ENCODE results near the gene TYRO3.

Gene TYRO3

DNA sequence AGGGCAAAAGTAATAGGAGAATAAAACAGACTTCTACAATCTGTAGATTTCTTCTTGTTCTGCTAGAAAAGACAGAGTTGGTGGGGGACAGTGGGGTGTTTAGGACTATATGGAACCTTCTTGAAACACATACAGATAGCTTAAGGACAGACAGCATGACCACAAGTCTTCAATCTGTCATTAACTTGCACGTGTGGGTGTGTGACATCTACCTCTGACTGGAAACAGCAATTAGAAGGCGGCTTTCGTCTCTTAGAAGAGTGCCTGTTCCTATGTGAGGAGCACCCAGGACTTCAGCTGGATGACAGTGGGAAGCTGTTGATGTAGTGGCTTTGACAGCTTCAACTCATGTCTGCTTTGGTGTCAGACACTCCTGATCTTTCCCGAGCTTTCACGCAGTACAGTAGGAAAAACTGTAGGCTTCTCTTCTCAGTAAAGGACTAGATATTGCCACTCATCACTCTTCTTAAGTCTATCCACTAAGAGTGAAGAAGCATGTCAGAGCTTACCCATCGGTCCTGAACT, 44.5 kb downstream of the TYRO3 start:
- Histone ChIP-seq H3K27ac (ENCODE audit: low read depth, low read length) (no peak overlapping the region), H3K9ac (ENCODE audit: low read depth in 1 of 2, low read length in 2 of 2) (no peak overlapping the region), H3K4me1 (ENCODE audit: control insufficient read depth in 1 of 2, insufficient read depth in 2 of 2, low read length in 2 of 2) (peaks cover 5 to 6% of the 10 kb centered on the region in 2 donors), H3K4me3 (ENCODE audit: low read depth in 1 of 2, low read length in 2 of 2) (no peak overlapping the region), H3K27me3 (ENCODE audit: control insufficient read depth in 1 of 2, insufficient read depth in 2 of 2, low read length in 2 of 2) (no peaks in the 10 kb centered on the region), H3K36me3 (ENCODE audit: control insufficient read depth in 1 of 2, insufficient read depth in 2 of 2, low read length in 2 of 2) (no peaks in the 10 kb centered on the region), H3K9me3 (ENCODE audit: control insufficient read depth in 1 of 2, low read length in 2 of 2) (no peaks in the 10 kb centered on the region)

DNA sequence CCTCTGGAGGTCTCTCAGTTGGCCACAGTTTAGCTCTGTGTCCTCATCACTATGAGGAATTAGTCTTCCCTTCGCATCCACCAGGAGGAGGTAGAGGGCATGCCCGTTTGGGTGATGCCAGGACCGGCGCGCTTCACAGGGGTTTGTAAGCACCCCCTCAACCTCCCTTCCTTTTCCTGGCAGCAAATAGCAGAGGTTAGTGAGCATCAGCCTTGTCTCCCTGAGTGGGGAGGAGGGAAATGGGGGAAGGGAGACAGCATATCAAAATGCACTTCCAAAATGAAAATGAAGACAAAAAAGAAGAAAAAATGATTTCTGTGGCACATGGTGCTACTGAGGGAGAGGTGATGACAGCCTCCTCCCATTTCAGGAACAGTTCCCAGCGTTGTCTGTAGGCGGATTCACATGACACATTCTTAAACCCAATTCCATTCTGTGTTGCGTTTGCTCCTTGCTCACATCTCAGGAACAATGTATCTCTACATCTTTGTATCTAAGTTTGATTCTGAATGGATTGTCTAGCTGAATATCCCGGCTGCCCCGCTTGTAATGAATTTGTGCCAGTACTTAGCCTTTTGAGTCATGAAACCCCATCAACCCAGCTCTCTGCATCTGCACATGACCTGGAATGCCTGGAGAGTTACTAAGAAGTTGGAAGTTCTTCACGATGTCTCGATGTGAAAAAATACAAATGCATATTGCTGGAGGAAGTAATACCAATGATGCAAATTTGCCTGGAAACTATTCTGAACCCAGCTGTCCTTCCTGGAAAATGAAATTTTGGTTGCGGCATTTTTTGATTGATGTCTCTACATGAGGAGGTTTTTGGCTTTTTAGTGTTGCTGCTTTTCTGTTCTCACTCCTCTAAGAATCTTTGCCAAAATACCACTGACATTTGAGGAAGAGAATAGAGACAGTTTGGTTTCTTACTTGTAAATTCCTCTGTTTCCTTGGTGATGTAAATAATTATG, 45.2 kb downstream of the TYRO3 start:
- Histone ChIP-seq H3K4me1 (ENCODE audit: control insufficient read depth in 1 of 2, insufficient read depth in 2 of 2, low read length in 2 of 2) (peaks cover 5 to 6% of the 10 kb centered on the region in 2 donors), H3K9ac (ENCODE audit: low read depth in 1 of 2, low read length in 2 of 2) (no peak overlapping the region), H3K36me3 (ENCODE audit: control insufficient read depth in 1 of 2, insufficient read depth in 2 of 2, low read length in 2 of 2) (no peaks in the 10 kb centered on the region), H3K9me3 (ENCODE audit: control insufficient read depth in 1 of 2, low read length in 2 of 2) (no peaks in the 10 kb centered on the region), H3K27me3 (ENCODE audit: control insufficient read depth in 1 of 2, insufficient read depth in 2 of 2, low read length in 2 of 2) (no peaks in the 10 kb centered on the region), H3K27ac (ENCODE audit: low read depth, low read length) (no peak overlapping the region), H3K4me3 (ENCODE audit: low read depth in 1 of 2, low read length in 2 of 2) (peak overlapping the region; percentile 47 to 48)

DNA sequence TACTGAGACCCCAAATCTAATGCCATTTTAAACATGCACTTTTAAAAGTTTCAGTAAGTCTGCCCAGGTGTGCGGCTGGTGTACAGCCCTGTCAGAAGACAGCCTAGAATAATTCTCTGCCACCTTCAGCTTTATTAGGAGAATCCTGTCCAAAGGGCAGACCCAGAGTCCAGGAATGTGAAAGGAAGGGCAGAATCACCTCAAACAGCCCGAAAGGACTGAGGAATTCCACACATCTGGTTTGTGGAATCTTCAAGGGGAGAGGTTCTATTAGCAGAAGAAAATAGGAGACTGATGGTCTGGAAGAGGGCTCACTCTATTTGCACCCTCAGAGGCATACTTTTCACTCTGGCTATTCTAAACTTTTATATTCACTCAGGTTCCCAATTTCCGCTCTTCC, 46.6 kb downstream of the TYRO3 start:
- no peaks in the 10 kb centered on the region for H3K27me3 ChIP-seq (ENCODE audit: control insufficient read depth in 1 of 2, insufficient read depth in 2 of 2, low read length in 2 of 2)
- H3K9me3 ChIP-seq (ENCODE audit: control insufficient read depth in 1 of 2, low read length in 2 of 2), result no peaks in the 10 kb centered on the region
- H3K4me3 ChIP-seq (ENCODE audit: low read depth in 1 of 2, low read length in 2 of 2), result no peak overlapping the region
- H3K27ac ChIP-seq (ENCODE audit: low read depth, low read length), result no peak overlapping the region
- H3K36me3 ChIP-seq (ENCODE audit: control insufficient read depth in 1 of 2, insufficient read depth in 2 of 2, low read length in 2 of 2), result no peaks in the 10 kb centered on the region
- H3K9ac ChIP-seq (ENCODE audit: low read depth in 1 of 2, low read length in 2 of 2), result no peak overlapping the region
- peaks cover 5 to 6% of the 10 kb centered on the region in 2 donors for H3K4me1 ChIP-seq (ENCODE audit: control insufficient read depth in 1 of 2, insufficient read depth in 2 of 2, low read length in 2 of 2)

DNA sequence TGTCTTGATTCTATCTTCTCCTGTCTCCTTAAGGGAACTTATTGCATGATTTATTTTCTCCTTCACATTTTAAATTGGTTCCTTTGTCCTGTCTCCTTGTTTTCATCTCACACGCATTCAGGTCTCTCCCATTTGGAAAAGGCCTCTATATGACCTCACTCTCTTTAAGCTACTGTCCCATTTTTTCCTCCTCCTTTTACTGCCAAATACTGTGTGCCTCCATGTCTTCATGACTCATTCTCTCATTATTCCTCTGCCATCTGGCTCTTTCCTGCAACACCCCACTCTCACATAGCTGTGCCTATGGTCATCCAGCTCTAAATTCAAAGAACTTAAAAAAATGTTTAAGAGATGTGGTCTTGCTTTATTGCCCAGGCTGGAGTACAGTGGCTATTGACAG, 48.0 kb downstream of the TYRO3 start:
- no peak overlapping the region for H3K4me3 ChIP-seq (ENCODE audit: low read depth in 1 of 2, low read length in 2 of 2)
- H3K27me3 ChIP-seq (ENCODE audit: control insufficient read depth in 1 of 2, insufficient read depth in 2 of 2, low read length in 2 of 2), result no peaks in the 10 kb centered on the region
- H3K27ac ChIP-seq (ENCODE audit: low read depth, low read length), result no peak overlapping the region
- H3K9ac ChIP-seq (ENCODE audit: low read depth in 1 of 2, low read length in 2 of 2), result no peak overlapping the region
- H3K9me3 ChIP-seq (ENCODE audit: control insufficient read depth in 1 of 2, low read length in 2 of 2), result no peaks in the 10 kb centered on the region
- H3K4me1 ChIP-seq (ENCODE audit: control insufficient read depth in 1 of 2, insufficient read depth in 2 of 2, low read length in 2 of 2), result peaks cover 5 to 6% of the 10 kb centered on the region in 2 donors
- H3K36me3 ChIP-seq (ENCODE audit: control insufficient read depth in 1 of 2, insufficient read depth in 2 of 2, low read length in 2 of 2), result no peaks in the 10 kb centered on the region

DNA sequence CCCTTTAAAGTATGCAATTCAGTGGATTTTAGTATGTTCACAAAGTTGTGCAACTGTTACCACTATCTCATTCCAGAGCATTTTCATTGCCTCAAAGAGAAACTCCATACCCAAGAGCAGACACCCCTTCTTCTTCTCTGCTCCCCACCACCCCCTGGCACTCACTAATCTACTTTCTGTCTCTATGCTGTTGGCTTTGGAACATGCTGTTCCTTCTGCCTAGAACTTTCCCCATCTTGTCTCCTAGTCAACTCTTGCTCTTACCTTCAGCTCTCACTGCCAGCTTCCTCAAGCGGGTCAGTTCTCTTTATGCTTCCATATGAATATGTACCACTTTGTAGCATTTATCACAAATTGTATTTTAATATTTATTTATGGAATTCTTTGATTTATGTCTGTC, 50.1 kb downstream of the TYRO3 start:
- Histone ChIP-seq H3K4me3 (ENCODE audit: low read depth in 1 of 2, low read length in 2 of 2) (no peak overlapping the region), H3K9ac (ENCODE audit: low read depth in 1 of 2, low read length in 2 of 2) (no peak overlapping the region), H3K4me1 (ENCODE audit: control insufficient read depth in 1 of 2, insufficient read depth in 2 of 2, low read length in 2 of 2) (peaks cover 2 to 4% of the 10 kb centered on the region in 2 donors), H3K9me3 (ENCODE audit: control insufficient read depth in 1 of 2, low read length in 2 of 2) (no peaks in the 10 kb centered on the region), H3K27ac (ENCODE audit: low read depth, low read length) (no peak overlapping the region), H3K36me3 (ENCODE audit: control insufficient read depth in 1 of 2, insufficient read depth in 2 of 2, low read length in 2 of 2) (no peaks in the 10 kb centered on the region), H3K27me3 (ENCODE audit: control insufficient read depth in 1 of 2, insufficient read depth in 2 of 2, low read length in 2 of 2) (no peaks in the 10 kb centered on the region)

DNA sequence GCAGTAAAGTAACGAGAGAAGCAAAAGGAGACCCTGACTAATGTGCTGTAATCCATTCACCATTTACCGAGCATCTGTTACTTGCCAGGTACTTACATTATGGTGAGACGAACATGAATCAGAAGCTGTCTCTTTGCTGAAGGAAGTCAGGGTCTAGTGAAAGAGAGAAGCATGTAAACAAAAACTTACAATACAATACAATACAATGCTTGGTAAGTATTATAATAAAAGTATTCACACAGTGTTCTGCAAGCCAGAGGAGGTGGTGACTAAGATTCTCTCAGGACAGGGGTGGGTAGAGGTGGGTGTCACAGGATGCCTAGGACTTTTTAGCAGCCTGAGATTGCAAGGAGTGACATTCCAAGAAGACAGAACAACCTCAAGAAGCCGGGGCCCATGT, 51.0 kb downstream of the TYRO3 start:
- Histone ChIP-seq H3K36me3 (ENCODE audit: control insufficient read depth in 1 of 2, insufficient read depth in 2 of 2, low read length in 2 of 2) (no peaks in the 10 kb centered on the region), H3K27me3 (ENCODE audit: control insufficient read depth in 1 of 2, insufficient read depth in 2 of 2, low read length in 2 of 2) (no peaks in the 10 kb centered on the region), H3K4me1 (ENCODE audit: control insufficient read depth in 1 of 2, insufficient read depth in 2 of 2, low read length in 2 of 2) (no peaks in the 10 kb centered on the region), H3K4me3 (ENCODE audit: low read depth in 1 of 2, low read length in 2 of 2) (no peak overlapping the region), H3K9me3 (ENCODE audit: control insufficient read depth in 1 of 2, low read length in 2 of 2) (no peaks in the 10 kb centered on the region), H3K9ac (ENCODE audit: low read depth in 1 of 2, low read length in 2 of 2) (no peak overlapping the region), H3K27ac (ENCODE audit: low read depth, low read length) (no peak overlapping the region)

DNA sequence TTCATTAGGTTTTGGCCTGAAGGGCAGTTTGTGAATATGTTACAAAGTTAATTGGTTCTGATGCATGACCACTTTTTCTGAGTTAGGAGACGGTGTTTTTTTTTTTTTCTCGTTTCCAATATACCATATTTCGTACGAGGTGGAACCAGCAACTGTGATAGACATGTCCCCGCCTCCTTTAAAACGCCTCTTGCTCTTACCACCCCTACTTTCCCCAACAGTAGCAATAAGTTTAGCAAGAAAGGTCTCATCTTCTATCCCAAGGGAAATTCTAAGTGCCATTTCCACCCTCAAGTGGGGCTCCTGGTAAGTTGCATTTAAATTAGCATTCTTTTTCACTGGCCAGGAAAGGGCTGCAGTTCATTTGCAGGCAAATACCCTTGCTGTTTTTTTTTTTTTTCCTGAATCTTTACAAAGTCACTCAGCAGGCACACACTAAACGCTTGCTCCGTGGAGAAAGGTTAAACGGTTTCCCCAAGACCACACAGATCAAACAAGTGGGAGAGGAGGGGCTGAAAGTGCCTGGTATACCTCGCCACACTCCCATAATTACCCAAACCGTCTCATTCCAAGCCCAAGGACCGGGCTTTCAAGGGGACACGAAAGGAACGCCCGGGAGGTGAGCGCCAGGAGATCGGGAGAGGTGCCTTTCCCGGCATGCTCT, 61.7 kb downstream of the TYRO3 start:
- Histone ChIP-seq H3K27me3 (ENCODE audit: control insufficient read depth in 1 of 2, insufficient read depth in 2 of 2, low read length in 2 of 2) (no peaks in the 10 kb centered on the region), H3K36me3 (ENCODE audit: control insufficient read depth in 1 of 2, insufficient read depth in 2 of 2, low read length in 2 of 2) (no peaks in the 10 kb centered on the region), H3K4me3 (ENCODE audit: low read depth in 1 of 2, low read length in 2 of 2) (peak overlapping the region; percentile 81 to 84), H3K9me3 (ENCODE audit: control insufficient read depth in 1 of 2, low read length in 2 of 2) (peaks cover 0 to 2% of the 10 kb centered on the region in 2 donors), H3K4me1 (ENCODE audit: control insufficient read depth in 1 of 2, insufficient read depth in 2 of 2, low read length in 2 of 2) (peaks cover 8 to 12% of the 10 kb centered on the region in 2 donors), H3K27ac (ENCODE audit: low read depth, low read length) (peak overlapping the region; percentile 36), H3K9ac (ENCODE audit: low read depth in 1 of 2, low read length in 2 of 2) (peak overlapping the region; percentile 48 to 63)

DNA sequence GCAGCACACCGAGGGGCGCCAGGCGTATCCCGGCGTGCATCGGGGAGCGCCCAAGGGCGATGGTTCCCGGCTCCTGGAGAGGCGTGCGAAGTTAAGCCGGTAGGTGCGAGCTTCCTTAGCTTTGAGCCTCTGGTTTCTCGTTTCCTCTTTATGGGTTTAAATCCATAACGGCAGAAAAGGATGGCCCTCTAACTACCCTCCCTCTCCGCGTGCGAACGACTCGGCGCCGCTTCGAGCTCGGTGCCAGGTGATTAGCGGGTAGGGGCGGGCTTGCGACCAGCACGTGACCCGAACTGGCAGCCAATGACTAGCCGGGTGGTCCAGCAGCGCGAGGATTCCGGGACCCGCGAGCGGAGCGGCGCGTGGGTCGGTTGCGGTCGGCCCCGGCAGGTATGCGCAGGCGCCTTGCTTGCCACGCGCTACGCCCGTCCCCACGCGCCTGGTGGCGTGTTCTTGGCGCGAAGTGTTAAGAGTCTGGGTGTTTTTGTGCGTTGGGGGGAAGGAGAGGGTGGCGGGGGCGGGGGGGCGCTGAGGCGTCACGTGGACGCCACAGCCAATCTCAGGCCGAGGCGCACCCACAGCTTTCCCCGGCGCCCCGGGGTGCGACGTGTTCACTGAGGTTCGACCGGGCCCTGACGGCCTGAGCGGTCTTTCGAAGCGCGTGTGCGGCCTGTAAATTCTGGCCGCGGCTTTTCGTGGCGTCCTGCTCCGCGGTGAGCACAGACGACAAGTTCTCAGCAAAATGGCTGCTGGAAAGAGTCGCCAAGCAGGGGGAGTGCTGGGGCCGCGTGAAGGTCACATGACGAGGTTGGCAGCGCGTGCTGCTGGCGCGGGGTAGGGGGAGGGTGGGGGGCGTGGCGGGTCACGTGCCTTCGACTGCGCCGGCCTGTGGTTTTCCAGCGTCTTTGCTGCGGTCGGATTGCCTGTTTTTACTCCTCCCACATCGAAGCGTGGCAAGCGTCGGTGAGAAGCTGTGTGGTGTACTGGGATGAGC, 62.5 kb downstream of the TYRO3 start:
- Histone ChIP-seq H3K4me1 (ENCODE audit: control insufficient read depth in 1 of 2, insufficient read depth in 2 of 2, low read length in 2 of 2) (peaks cover 8 to 12% of the 10 kb centered on the region in 2 donors), H3K4me3 (ENCODE audit: low read depth in 1 of 2, low read length in 2 of 2) (peak overlapping the region; percentile 81 to 84), H3K27me3 (ENCODE audit: control insufficient read depth in 1 of 2, insufficient read depth in 2 of 2, low read length in 2 of 2) (no peaks in the 10 kb centered on the region), H3K9me3 (ENCODE audit: control insufficient read depth in 1 of 2, low read length in 2 of 2) (peaks cover 0 to 2% of the 10 kb centered on the region in 2 donors), H3K36me3 (ENCODE audit: control insufficient read depth in 1 of 2, insufficient read depth in 2 of 2, low read length in 2 of 2) (no peaks in the 10 kb centered on the region), H3K27ac (ENCODE audit: low read depth, low read length) (peak overlapping the region; percentile 66), H3K9ac (ENCODE audit: low read depth in 1 of 2, low read length in 2 of 2) (peak overlapping the region; percentile 48 to 63)

DNA sequence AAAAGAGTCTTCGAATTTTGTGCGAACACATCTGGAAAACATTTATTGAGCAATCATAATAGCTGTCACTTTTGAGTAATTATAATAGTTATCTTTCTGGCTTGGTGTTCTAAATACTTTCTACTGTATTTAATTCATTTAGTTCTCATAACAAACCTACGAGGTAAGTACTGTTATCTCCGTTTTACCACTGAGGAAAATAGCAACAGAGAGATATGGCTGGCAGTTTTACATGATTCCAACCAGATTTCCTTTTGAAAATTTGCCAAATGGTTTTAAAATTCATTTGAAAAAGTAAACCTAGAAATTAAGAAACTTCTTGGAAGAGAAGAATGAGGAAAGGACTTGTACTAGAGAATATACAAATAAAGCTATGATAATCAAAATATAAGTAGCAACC, 63.9 kb downstream of the TYRO3 start:
- H3K27ac ChIP-seq (ENCODE audit: low read depth, low read length), result no peak overlapping the region
- H3K36me3 ChIP-seq (ENCODE audit: control insufficient read depth in 1 of 2, insufficient read depth in 2 of 2, low read length in 2 of 2), result no peaks in the 10 kb centered on the region
- H3K4me3 ChIP-seq (ENCODE audit: low read depth in 1 of 2, low read length in 2 of 2), result no peak overlapping the region
- no peaks in the 10 kb centered on the region for H3K27me3 ChIP-seq (ENCODE audit: control insufficient read depth in 1 of 2, insufficient read depth in 2 of 2, low read length in 2 of 2)
- H3K4me1 ChIP-seq (ENCODE audit: control insufficient read depth in 1 of 2, insufficient read depth in 2 of 2, low read length in 2 of 2), result peaks cover 8 to 12% of the 10 kb centered on the region in 2 donors
- H3K9ac ChIP-seq (ENCODE audit: low read depth in 1 of 2, low read length in 2 of 2), result no peak overlapping the region
- no peaks in the 10 kb centered on the region for H3K9me3 ChIP-seq (ENCODE audit: control insufficient read depth in 1 of 2, low read length in 2 of 2)
